Islet precursor cell (in vitro differentiated cells): ENCODE measurements around the gene SSBP2.
"Not testable (repeated sequence)": the region's sequence is repeated elsewhere in the genome, so short reads cannot be mapped to it uniquely, and the experiment has no call there.

Source experiments
- DNase-seq: peaks from one replicate; pipeline ENCODE4 v3.0.0-alpha.2; 2018

SSBP2 gene

DNA sequence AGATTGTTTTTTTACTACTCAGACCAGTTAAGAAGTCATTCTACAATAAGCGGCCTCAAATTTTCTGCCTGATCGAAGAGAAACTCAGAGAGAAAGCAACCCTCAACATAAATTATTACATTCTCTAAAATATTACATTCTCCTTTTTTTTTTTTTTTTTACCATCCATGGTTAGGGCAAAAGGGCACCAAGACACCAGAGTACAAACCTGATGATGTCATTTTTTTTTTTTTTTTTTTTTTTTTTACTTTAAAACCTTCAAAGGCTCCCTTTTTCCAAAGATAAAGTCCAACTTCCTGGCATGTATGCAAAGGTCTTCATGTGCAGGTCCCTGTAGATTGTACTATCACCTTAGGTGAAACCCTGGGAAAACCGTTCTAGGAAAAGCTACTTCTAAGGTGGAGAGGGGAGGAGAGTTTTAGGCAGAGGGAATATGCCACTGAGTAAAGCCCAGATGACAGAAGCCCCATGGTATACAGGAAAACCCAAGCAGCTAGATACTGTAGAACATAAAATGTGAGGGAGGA lies 104.4 kb downstream of the SSBP2 start:
- no peak for DNase-seq

DNA sequence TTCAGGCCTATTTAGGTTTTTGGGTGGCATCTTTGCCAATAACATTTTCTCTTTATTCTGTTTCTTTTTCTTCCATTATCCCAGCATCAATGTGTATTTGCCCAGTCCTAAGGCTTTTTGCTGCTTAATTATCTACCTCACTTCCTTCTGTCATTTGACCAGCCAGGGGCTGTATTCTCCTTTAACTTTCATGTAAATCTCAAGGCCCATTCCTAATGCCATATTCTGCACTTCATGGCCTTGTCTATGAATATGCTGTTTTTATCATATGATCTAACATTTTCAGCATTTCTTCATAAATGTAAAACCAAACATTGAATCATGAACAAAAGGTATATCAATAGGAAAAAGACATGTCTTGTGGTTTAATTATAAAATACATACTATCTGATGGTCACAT lies 108.7 kb downstream of the SSBP2 start:
- DNase-seq, result no peak

DNA sequence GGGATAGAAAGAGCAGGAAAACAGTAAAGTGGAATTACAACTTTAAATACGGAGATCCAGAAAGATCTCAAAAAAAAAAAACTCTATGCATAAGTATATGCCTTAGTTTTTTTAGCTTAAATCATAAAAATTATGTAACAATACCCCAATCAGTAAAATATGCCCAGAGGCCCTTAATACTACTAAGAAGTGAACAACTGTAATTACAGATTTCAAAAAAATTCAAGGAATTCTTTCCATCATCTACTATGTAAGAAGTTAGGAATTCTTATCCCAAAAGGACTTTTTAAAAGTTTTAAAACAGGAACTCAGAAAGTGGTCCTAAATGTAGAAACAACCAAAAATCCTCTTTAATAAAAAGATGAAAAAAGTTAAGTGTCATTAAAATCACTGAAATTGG lies 111.3 kb downstream of the SSBP2 start:
- no peak for DNase-seq

DNA sequence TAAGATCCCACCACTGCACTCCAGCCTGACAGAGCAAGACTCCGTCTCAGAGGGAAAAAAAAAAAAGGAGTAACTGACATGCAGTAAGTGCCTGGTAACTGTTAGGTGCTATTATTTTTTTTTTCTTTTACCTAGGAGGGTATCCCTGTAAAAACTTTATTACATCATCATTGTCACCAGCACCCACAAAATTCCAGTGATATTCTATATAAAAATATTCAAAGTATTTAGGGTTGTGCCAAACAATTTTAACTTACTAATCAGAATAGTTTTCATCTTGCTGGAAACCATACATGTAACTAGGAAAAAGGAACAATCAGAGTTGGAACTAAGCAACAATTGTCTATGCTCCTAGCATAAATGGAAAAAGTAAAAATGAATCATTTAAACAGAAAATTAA lies 112.4 kb downstream of the SSBP2 start:
- no peak for DNase-seq

DNA sequence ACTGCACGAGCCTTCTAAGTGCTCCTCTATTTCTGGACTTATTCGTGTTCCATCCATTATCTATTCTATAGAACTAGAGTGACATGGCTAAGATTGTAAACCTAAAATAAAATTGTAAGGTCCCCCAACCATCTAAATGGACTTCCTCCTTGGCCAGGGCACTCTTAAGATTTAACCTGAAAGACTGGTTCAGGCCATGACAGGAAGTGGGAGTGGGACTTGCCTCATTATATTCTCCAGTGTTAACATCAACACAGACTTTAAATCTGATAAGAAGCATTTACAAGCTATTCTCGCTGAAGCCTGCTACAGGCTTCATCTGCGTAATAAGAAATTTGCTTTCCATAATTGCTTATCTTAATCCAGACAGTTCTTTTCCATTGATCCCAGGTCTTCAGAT lies 117.0 kb downstream of the SSBP2 start:
- DNase-seq, result no peak

DNA sequence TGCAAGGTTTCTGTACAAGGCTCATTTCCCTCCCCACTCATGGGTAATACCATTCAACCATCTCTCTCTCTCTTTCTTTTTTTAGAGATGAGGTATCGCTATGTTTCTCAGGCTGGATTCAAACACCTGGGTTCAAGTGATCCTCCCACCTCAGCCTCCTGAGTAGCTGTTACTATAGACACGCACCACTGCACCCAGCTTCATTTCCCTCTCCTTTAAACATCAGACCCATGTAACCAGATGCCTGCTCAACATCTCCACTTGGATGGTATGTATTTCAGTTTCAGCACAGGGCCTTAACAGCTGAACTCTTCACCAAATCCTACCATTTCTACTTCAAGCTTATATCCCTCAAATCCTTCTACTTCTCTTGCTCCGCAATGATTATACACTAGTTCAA lies 117.4 kb downstream of the SSBP2 start:
- no peak for DNase-seq

DNA sequence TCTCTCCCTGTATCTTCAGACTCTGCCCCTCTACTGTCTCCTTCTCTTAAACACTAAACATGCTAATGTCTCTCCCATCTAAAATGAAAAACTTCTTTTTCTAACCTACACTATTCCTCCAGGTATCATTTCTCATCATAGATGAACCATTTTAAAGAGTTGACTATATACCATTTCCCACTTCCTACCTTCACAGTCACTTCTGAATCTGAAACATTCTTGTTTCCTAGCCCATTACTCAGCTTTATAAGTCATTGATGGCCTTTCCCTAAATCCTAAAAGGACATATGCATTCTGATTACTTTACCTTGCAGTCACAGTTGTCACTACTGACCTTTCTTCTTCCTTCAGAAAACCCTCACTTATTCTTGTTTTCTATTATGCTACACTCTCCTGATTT lies 118.2 kb downstream of the SSBP2 start:
- no peak for DNase-seq

DNA sequence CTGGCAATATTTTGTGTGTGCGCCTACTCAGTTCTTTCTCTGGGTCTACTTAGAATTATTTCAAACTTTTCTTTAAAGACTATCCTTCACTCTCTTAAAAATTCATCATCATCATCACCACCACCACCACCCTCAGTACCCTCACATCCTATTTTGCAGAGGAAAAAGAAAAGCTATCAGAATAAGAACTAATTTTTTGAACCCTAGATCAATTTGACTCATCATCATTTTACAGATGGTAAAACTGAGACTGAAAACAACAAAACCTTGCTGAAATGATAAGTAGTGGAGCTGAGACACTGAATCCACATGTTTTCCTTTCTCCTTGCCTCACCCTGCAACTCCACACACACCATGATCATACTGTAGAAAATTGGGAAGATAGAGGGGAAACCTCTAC lies 119.3 kb downstream of the SSBP2 start:
- no peak for DNase-seq

DNA sequence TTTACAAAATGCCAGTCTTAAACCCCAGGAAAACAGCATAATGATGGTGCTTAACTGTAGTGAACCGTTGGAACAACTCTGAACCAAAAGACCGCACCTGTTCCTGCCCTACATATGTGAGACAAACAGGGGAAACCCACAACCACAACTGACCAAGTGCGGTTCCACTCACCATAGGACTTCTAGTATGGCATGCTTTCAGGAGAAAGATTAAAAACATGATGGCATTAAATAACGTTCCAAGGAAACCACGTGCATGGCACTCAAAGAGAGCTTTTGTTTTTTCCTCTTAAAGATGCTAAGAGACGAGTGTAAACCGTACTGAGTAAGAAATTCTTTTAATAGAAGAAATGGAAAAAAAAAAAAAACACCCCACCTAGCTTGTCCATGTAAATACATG lies 119.8 kb downstream of the SSBP2 start:
- DNase-seq, result no peak

DNA sequence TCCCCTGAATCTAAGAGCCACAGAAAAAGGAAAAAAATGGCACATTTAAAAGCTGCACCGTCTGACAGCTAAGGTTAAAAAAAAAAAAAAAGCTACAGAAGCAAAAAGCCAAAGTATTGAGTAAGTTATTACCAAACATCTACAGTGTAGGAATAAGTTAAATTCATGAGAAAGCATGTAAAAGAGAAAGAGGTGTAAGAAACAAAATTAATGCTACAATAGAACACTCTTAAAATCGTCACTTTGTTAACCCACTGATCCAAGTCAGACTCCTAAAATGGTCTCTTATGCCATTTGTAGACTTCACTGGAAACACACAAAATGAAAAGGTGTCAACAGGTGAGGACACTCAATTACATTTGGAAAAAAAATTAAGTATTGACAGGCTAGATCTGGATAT lies 120.2 kb downstream of the SSBP2 start:
- no peak for DNase-seq

DNA sequence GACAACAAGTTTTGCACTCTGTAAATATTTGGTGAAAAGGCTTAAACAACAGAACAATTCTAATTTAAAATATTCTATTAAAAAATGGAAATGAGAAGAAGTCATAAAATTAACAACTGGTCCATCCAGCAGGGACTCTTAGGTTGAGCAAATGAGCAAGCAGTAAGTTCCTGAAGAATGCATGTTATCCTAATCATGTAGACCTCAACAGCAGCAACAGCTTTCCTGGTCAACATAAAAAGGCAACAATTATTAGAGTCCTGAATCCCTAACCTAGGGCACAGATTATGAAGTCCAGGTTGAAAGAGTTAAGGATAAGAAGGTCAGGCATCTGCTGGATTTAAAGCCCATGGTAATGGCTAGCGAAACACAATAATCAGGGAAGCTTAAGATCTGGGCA lies 120.9 kb downstream of the SSBP2 start:
- no peak for DNase-seq

DNA sequence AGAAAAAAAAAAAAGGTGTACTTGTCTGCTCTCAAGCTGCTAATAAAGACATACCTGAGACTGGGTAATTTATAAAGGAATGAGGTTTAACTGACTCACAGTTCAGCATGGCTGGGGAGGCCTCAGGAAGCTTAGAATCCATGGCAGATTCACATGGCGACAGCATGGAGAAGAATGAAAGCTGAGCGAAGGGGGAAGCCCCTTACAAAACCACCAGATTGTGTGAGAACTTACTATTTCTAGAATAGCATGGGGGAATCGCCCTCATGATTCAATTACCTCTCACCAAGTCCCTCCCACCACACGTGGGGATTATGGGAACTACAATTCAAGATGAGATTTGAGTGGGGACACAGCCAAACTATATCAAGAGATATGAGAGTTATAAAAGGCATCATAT lies 122.8 kb downstream of the SSBP2 start:
- DNase-seq, result not testable (repeated sequence)

DNA sequence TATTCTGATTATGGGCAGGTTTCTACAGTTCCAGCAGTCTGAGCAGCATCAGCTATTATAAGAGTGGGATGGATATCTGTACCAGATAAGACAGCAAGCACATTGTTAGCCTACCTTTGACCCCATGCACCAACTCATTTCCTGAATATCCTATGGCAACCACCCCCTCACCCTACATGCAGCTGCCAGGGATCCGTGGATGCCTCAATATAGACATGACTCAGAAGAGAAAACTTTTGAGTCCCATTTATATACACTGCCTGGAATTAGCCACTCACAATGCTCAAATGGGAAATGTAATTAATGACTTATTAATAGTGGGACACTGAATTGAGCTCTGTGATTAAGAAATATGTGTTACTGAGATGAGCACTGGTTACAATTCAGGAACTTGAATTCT lies 124.4 kb downstream of the SSBP2 start:
- DNase-seq, result peak; percentile 79

DNA sequence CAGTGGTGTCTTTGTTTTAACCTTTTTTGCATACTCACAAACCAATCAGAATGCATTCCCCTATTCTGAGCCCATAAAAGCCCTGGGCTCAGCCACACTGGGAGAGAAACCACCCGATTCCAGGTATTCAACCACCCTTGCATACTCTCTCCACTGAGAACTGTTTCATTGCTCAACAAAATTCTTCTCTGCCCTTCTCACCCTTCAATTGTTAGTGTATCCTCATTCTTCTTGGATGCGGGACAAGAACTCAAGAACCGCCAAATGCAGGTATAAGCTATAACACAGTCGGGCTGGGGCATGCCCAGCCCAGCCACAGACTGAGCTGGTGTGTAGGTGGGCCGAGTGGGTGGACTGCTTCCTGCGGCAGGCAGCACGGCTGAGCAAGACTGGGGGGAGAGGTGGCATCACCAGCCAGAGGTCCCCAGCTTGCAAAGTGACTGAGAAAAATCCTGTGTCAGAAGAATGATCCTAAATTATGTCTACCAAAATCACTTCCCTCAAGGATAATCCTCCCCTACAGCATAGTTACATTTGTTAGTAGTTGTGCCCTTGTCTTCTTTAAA lies 141.0 kb downstream of the SSBP2 start:
- DNase-seq, result no peak

DNA sequence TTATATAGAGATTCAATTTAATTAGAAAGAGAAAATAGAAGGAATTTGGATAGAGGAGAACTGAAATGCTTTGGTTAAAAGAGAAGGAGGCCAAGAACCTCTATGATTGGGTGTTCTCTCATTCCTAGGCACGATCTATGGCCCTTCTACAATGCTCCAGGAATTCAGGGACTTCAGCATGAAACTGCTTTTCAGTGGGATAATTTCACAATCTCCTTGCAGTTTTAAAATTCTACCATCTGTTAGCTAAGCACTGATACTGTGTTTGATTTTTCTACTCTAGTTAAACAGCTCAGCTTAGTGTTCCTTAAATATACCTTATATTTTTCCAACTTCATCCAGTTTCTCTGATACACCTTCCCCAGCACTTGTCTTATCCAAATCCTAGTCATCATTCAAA lies 141.9 kb downstream of the SSBP2 start:
- DNase-seq, result no peak

DNA sequence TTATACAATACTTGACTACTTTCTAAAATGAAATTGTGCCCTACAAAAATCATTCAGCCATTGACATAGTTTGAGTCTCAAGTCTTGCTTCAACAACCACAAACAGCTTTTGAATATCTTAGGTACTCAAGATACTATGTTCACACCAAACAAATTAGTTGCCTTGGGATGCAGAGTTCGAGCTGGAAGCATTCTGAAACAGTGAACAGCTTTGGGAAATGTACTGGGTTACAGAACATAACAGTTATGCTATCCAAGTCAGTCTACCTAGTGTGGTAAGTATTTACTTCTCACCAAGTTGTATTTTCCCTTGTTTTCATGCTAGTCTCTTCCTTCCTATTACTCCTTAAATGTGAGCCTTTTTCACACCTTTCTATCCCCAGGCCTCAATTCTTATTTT lies 143.2 kb downstream of the SSBP2 start:
- no peak for DNase-seq

DNA sequence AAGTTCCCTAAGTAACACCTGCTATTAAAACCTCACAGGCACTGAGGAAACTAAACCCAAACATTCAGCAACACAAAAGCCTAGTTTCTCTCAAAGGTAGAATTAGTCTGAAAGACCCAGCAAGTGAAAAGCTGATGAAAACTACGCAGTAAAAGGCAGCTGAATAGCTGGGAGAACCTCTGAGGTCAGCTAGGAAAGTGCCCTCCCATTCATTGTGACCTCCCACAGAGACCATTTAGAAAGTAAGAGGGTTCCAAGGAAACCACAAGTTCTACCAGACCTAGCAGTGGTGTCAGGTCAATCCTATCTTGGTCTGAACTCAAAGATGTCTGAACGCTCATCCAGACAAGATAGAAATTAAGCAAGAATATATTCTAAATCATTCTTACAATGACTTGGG lies 144.7 kb downstream of the SSBP2 start:
- no peak for DNase-seq

DNA sequence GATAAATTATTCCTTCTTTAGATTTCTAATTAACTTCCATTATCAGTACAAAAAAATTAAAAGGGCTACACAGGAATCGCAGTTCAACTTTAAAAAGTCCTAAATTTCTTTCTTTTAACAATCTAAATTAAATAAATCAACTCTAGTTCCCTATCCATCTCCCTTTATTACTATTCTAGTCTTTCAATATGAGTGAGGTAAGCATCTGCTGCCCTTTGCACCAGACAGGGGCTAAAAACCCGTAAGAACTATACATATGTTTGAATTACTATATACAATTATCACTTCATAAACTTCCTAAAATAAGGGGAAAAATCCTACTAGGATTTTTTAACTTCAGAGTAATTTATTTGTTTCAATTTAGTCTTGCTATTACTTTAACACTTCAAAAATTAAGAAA lies 145.6 kb downstream of the SSBP2 start:
- DNase-seq, result no peak

DNA sequence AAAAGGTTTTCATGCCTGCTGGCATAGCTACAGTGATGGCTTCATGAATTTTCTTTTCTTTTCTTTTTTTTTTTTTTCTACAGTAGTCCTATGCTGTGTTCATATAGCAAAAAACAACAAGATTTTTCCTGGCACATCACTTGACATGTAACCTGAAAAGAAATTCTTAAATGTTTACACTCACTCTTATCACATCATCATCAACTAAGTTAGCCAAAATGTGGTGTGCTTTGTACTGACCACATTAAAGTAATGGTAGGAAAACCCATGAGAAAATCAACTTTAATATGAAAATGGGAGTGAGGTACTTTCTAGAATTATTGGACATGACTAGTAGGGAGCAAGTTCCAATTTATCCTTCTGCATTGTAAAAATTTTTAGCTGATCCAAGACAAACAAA lies 146.7 kb downstream of the SSBP2 start:
- DNase-seq, result no peak

DNA sequence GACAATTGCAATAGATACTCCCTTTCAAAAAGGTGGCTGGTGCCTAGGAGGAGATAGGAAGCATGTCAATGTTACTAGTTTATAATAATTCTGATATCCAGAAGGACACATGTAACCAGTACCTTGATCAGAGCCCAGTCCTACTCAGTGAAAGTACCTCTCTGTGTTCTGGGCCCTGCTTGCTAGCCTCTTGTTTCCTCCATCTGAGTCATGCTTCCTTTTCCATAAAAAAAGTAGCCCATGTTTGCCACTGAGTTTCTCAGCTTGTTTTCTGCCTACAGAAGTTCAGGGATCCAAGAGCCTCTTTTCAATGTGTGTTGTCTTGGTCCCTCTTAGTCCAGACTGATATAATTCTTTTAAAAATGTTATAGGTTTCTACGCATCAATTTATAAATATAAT lies 149.0 kb downstream of the SSBP2 start:
- no peak for DNase-seq

DNA sequence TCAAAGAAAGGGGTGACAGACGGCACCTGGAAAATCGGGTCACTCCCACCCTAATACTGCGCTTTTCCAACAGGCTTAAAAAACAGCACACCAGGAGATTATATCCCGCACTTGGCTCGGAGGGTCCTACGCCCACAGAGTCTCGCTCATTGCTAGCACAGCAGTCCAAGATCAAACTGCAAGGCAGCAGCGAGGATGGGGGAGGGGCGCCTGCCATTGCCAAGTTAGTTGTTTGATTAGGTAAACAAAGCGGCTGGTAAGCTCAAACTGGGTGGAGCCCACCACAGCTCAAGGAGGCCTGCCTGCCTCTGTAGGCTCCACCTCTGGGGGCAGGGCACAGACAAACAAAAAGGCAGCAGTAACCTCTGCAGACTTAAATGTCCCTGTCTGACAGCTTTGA lies 158.8 kb downstream of the SSBP2 start:
- DNase-seq, result not testable (repeated sequence)

DNA sequence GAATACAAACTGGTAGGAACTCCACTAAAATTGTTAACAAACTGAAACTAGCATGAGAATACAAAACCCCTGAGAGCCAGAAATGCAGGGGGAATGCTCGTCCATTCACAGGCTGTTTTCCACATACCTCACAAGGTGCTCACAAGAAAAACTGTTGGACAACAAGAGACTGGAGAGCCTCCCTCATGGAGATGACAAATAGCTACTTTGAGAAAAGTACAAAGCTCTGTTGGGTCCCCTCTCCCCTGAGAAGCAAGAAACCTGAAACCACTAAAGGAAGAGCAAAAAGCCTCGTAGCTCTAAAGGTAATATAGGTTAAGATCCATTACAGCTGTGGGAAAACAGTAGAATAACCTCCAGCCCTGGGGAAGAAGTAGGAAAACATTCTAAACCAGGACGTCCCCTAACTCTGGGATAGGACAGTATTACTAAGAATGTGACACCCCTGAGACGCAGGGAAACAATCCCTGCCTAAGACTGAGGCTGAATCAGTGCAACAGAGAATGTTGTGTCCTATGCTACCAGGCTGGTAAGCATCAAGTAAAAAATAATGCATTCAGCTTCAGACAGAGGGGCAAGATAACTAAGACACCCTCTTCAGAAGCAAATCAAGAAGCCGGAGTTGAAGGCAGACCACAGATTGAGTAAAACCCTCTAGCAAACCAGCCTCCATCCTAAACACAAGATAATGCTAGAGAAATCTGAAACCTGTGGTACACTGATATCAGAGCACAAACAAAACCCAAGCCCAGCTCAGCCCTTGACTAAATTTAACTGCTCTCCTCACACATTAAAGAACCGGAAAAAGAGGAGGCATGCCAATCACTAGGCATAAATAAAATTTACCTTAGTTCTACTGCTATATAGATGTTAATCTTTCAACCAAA lies 160.2 kb downstream of the SSBP2 start:
- DNase-seq, result no peak

DNA sequence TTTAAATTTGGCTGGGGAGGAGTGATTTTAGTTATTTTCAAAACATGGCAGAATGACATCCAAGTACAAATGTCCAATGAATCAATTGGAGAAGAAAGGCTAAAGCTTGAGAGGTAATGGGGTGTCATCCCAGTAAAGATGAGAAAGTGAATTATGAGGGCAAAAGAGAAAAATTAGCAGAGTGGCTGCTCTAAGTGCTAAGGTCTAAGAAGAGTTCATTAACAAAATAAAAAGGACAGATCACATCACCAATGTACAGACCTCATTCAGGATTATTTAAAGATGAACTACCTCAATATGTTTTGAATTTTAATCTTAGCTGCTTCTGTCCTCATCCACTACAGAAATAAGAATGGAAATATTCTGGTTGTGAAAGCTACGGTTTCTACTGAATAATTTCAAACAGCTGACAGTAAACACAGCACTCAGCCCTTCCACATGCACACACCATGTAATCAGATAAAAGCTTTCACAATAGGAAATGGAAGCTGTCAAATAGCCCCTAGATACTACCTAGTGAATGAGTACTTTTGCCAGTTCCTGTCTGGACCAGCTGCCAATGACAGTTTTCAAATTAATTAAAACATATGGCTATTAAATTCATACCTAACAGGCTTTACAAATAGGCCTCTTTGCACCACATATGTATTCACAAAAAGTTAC lies 171.5 kb downstream of the SSBP2 start:
- no peak for DNase-seq

DNA sequence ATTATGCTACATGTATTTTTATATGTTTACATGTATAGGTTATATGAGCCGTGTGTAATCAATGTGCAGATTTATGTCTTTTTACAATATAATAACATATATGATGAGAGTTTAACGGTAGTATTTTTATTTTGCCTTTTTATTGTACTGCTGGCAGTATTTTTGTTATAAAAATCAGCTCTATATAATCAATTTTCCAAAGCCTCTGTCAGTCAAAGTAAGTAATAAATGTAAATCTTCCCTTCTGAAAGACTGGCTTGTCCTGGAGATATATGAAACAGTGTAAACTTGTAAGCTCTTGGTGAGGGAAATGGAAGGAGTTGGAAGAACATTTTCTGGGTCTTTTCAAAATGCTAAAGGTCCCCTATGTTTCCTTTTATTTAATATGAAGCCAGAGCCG lies 173.8 kb downstream of the SSBP2 start:
- no peak for DNase-seq
